ENCODE measurements around the gene AP3S2.
"Not testable (repeated sequence)": the region's sequence is repeated elsewhere in the genome, so short reads cannot be mapped to it uniquely, and the experiment has no call there.

Gene AP3S2

DNA sequence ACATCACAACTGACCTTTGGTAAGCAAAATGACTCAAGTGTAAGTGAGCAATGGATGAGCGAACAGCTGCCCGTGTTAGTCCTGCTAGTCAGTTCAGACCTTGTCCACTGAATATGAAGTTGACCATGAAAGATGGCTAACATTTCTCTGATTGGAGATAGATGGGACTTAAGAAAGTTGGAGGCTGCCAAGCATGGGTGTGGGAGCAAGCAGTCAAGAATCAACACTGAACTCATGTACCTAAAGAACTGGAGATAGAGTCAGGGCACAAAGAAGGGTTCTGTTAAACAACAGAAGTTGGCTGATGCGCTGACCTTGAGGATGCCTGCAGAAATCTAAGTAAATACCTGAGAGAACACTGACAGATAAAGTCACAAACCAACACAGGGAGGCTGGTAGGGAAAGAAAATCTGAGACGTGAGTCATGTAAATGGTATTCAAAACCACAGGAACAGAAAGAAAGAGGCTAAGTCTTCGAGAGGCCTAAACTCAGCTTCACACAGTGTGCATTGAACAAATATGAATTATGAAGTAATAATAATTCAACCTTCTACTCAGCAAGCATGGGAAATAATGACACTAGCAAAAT is 48.4 kb downstream of the AP3S2 start:
- intact Hi-C loops (cut with DNase I): no loop called here
- DNase-seq: no peak

DNA sequence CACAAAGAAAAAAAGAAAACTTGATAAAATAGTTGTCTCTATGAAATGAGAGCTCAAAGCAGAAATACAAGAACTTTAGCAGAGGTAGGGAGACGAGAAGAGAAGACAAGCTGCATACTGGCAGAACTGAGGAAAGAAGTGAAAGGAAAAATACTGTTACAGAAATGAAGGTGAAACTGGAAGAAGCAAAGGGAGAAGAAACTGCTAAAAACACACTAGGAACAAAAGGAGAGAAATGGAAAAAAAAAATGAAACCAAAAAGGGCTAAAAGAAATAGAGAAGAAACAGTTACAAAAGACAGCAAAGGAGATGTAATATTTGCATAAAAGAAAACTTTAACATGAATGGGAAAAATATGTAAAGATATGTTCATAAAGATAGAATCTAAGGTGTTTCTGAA is 51.8 kb downstream of the AP3S2 start:
- no peak for DNase-seq
- intact Hi-C loops (cut with DNase I): no loop called here

DNA sequence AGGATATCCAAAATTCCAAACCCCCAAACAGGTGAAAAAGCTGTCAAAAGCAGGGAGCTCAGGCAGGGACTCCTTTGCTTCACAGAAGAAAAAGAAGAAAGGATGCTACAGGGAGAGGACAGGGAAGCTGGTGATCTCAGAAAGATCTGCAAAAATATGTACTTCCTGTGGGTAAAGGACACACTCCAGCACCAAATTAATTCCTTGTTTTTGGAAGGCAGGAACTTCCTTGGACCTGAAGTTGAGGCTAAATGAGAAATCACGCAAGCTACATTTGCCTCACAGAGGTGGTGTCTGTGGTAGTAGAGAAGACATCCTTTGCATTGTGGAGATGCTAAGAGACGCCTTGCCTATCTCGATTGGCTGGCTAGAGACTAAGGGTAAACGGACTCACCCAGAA is 52.5 kb downstream of the AP3S2 start:
- DNase-seq: no peak
- intact Hi-C loops (cut with DNase I): no loop called here

GRCh38 chr15:89839167-89839810 is 54.5 kb downstream of the AP3S2 start:
- no peak for DNase-seq
- intact Hi-C loops (cut with DNase I): no loop called here

DNA sequence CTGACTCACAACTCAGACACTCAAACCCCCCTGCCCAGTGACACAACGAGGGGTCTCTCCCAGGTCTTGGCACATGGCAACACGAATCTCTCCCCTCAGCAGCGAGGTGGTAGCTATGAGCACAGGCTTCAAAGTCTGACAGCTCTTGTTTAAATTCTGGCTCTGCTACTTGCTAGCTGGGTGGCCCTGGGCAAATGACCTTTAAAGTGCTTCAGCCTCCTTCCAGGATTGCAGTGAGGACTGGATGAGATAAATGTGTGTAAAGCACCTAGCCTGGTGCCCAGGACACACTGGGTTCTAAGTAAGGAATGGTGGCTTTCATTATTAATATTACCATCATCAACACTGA is 56.0 kb downstream of the AP3S2 start:
- intact Hi-C loops (cut with DNase I): no loop called here
- no peak for DNase-seq

DNA sequence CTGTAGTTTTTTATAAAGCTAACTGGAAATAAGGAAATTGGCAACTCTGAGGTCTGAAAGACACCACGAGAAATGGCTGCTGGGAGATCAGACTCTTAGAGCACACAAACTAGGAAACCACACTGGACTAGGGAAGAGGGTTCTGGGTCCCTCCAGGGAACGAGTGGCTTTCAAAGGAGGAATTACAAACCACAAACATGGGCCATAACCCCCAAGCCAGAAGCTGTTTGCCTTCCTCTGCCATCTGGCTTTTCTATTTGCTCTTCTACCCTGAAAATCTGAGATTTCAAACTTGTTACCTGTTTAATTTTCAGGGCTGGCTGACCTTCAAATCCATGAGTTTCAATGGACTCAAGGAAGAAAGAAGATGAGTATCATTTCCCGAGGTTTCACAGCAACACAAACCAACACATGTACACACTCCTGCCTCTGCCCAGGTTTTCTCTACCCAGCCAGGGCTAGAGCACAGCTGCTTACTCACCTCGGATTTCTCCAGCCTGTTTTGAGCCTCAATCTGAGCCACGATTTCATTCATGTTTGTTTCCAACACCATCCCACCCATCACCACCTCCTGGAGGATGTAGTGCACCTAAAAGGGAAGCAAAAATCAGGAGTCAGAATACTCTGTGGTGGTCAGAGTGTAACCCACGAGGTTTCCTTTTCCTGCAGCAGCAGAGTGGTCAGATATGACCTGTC is 56.5 kb downstream of the AP3S2 start:
- intact Hi-C loops (cut with DNase I): no loop called here
- DNase-seq: peak in 5 of 42 donors; percentile 14 to 49 (median 27)

DNA sequence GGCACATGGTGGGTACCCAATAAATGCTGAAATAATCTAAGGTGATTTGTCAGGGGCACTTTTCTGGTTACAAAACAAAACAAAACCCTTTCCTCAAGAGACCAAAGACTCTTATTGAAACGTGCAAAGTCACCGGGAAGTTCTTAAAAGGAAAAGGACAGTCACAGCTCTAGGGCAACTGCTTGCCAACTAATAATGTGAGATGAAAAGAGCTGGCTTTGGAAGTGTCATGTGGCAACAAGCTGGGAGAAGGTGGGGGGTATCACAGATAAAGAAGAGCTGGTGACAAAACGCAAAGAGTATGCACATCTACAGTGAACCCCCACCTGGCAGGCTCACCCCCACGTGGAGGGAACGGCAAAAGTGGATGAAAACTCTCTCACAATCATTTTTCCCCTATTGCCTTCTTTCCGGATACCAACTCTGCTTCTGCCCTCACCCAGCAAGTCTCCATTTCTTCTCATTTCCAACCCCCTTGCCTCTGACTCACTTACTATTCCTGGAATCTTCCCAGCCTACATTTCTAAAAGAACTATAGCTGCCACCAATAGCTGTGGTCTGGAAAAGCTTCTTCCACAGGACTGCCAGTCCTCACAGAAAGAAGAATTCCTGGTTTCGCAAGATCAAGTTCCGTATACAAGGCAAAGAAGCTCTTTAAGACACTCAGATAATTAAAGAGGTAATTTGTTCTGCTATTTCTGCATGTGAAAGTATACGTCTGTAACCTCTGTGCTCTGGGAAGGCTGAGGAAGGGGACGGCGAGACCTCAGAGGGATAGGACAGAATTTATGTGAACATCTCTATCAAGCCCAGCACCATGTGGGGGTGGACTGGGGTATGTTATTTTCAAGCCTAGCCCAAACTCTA is 57.3 kb downstream of the AP3S2 start:
- intact Hi-C loops (cut with DNase I): no loop called here
- peak in 16 of 42 donors; percentile 16 to 79 (median 40) for DNase-seq

DNA sequence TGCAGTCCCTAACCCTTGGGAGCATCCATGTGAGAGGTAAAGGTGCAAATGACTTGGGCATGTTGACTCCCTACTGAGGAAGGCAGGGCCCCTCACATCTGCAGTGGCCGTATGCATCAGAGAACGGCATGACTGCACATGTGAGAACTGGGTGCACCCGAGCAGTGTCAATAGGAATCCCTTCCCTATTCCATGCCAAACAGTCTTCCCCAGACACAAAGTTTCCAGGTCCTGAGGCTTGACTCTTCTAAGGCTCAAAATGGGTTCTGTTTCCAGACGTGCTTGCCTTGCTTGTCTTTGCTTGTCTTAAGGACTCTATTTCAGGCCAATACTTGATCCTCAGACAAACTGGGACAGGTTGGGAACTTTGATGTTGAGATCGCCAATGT is 58.6 kb downstream of the AP3S2 start:
- DNase-seq: no peak
- intact Hi-C loops (cut with DNase I): no loop called here

- intact Hi-C loops (cut with DNase I); DNase-seq: not testable (repeated sequence)
Measured at GRCh38 chr15:89834465-89835175, 59.2 kb downstream of the AP3S2 start.

DNA sequence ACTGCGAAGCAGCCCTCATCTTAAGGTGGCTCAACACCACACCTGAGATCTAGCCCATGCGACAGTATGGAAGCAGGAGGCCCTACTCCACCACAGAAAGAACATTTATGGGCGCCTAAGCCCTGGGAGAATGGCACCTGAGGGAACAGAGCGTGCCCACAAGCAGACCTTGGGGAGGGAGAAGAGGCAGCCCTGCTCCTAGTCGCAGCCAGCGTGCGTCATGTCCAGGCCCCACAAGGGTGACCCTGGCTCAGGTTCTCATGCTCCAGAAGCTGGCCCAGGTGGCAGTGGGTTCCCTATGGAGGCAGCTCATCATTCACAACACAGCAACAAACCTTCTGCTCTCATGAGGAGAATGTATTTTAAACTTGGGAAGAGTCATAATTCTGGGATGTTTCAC is 59.8 kb downstream of the AP3S2 start:
- DNase-seq: no peak
- intact Hi-C loops (cut with DNase I): no loop called here

GRCh38 chr15:89830639-89831038 is 63.2 kb downstream of the AP3S2 start:
- intact Hi-C loops (cut with DNase I): no loop called here
- no peak for DNase-seq

GRCh38 chr15:89829616-89830440 is 64.0 kb downstream of the AP3S2 start:
- no peak for DNase-seq
- intact Hi-C loops (cut with DNase I): no loop called here

GRCh38 chr15:89829161-89829560 is 64.6 kb downstream of the AP3S2 start:
- intact Hi-C loops (cut with DNase I): no loop called here
- no peak for DNase-seq

- peak in 4 of 42 donors; percentile 23 to 33 (median 26) for DNase-seq
- intact Hi-C loops (cut with DNase I): no loop called here
Measured at GRCh38 chr15:89828281-89829145, 65.3 kb downstream of the AP3S2 start.

- intact Hi-C loops (cut with DNase I): no loop called here
- DNase-seq: no peak
Measured at GRCh38 chr15:89827829-89828228, 66.0 kb downstream of the AP3S2 start.

DNA sequence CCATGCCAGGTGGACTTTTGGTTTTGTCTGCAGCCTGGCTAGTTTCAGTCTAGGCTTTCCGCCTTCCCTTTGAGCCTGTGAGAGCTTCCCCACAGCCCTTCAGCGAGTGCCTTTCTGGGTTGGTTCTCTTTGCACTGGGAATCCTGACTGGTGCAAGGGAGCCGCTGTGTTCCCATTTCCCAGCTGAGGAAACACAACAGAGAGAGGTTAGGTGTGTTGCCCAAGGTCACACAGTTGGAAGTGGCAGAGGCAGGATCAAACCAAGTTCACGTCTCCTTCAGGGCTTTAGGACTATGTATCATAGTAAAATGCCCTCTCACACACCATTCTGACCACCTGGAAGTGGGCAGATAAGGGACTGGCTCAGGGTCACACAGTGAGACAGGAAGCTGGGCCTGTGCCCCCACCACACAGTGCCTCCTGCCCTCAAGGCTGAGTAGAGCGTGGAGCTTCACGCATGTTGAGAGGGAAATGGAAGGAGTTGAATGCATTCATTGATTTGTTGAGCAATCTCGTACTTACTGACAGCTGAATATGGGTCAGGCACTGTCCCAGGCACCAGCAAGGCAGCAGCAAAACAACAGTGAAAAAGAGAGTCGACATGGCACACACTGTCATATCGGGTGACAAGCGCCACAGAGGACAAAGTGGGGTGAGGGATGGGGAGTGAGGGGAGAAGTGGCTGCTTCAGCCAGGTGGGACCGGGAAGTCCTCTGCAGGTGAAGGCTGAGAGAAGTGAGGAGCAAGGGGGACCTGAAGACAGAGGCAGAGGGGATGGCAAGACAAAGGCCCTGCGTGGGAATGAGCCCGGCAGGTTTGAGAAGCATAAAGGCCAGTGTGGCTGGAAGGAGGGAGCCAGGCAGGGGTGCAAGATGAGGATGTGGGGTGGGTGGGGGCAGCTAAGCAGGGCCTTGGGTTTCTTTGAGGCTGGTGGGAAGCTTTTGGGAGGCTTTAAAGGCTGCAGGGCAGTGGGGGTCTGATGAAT is 66.8 kb downstream of the AP3S2 start:
- intact Hi-C loops (cut with DNase I): no loop called here
- no peak for DNase-seq

Data from head of caudate nucleus (tissue), 42 donors.